Adrenal gland (tissue), 5 donors: ENCODE results near the gene TRIM69.

Experiments
- POLR2A ChIP-seq, 2 donors: fragments of 450-650 bp; IDR thresholded peaks; one replicate each; pipeline ENCODE4 v1.6.1; 2017; ENCODE audit warnings: antibody characterized with exemption in 2 of 2, mild to moderate bottlenecking in 2 of 2, moderate library complexity in 1 of 2
- TF ChIP-seq, protein P1 (sequence below), 6 experiments: fragments of 450-650 bp in 4 of 6; fragments of 200-600 bp in 2 of 6; sonication (generic) in 1 of 6; IDR thresholded peaks; 1 replicate in 5 of 6; 2 replicates in 1 of 6; pipeline versions ENCODE4 v1.5.1 to v1.8.0; 2016 to 2021; ENCODE audit warnings: antibody characterized with exemption in 6 of 6, mild to moderate bottlenecking in 2 of 6, moderate library complexity in 1 of 6
- donor health status: DM: no; HTN: no; CAD: no.

DNA sequence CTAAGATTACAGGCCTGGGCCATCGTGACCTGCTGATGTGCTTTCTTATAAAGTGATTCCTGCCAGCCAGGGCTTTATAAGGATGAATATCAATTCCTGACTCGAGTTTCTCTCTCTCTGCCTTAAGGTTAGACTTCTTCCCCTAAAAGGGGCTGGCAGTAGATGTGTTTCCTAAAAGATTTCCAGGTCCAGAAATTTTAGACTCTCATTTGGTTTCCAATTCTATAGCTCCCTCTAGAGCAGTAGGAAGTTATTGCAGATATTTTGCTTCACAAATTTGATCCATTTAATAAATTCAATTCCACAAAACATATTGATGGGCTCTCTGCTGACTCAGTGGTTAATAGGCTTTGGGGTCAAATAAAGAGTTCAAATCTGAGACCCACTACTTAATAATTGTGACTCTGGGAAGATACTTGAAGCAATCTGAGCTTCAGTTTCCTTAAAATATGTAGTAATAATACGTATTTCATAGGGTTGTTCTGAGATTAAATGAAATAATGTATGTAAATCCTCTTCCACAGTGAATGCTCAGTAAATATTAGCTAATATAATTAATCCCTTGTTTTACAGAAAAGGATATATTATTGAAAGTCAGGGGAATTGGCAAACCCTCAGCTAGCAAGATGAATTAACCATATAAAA is 2.1 kb downstream of the TRIM69 start:
- no peak for TF ChIP-seq POLR2A (IDR thresholded peaks at IDR 0.05)
- TF ChIP-seq, protein P1, sequence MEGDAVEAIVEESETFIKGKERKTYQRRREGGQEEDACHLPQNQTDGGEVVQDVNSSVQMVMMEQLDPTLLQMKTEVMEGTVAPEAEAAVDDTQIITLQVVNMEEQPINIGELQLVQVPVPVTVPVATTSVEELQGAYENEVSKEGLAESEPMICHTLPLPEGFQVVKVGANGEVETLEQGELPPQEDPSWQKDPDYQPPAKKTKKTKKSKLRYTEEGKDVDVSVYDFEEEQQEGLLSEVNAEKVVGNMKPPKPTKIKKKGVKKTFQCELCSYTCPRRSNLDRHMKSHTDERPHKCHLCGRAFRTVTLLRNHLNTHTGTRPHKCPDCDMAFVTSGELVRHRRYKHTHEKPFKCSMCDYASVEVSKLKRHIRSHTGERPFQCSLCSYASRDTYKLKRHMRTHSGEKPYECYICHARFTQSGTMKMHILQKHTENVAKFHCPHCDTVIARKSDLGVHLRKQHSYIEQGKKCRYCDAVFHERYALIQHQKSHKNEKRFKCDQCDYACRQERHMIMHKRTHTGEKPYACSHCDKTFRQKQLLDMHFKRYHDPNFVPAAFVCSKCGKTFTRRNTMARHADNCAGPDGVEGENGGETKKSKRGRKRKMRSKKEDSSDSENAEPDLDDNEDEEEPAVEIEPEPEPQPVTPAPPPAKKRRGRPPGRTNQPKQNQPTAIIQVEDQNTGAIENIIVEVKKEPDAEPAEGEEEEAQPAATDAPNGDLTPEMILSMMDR (IDR thresholded peaks at IDR 0.05), result peak; percentile 51 to 88 (median 78)
